Activated T-helper 1 cell treated with Interleukin-2 at 50 U/mL for 16 hours (primary cell): ENCODE results near the gene WT1.
"Not testable (repeated sequence)": the region's sequence is repeated elsewhere in the genome, so short reads cannot be mapped to it uniquely, and the experiment has no call there.

Experiments
- DNase-seq: peaks from one replicate; pipeline ENCODE4 v3.0.0-alpha.2; 2020; ENCODE audit warnings: low read depth

WT1 gene

DNA sequence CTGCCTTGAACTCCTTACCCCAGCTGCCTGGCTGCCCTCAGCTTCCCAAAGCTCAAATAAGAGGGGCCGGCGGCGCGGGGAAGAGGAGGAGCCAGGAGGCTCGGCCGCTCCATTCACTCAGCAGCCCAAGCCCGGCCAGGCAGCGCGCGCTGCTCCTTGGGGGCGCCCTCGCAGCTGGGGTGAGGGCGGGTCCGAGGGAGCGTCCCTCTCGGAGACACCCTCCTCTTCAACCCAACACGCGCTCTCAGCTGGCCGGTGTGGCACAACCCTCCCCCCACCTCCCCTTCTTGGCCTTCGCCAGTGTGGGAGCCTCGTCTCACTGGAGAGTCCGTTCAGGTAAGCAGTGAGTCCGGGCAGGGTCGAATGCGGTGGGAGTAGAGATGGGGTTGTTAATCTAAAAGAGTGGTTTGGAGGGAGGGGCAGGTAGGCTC lies at the start of gene WT1:
TSS of gene WT1 (minus strand) at position 29 of the 431 bp plus-strand sequence.
- no peak for DNase-seq

DNA sequence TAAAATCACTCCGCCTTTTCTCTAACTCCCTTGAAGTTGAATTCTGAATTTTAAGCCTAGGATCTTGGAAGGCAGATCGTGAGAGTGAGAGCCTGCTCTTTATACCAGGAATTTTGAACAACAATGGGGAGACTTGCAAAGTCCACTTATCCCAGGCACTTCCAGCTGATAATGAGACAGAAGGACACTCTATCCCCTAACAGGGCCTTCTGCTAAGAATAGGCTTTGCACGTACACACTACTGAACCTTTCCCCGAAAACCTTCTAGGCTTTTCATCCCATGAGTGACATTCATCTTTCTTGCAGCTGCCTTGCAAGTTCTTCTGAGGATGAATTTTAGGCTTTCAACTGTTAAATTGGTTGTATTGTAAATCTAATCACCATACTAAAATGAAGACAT lies 44.0 kb upstream of the WT1 start:
- no peak for DNase-seq

DNA sequence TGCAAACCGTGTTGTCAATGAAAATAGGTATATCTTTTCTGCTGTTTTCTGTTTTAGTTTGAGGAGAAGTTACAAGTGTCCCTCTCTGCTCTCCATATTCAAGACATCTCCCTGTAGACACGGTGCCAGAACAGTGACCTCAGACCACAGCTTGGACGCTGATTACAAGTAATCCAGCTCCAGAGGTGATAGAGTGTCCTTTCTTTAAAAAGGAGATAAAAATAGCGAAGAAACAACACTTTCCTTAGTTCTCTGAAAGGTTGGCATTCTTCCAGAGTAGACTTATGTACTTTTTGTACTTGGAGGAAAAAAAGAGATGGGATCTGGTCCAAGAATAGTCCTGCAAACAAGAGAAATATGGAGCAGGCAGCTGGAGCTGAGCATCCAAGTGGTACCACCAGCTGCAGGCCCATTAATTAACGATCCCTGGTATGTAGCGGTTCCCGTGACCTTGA lies 43.0 kb upstream of the WT1 start:
- DNase-seq, result no peak

DNA sequence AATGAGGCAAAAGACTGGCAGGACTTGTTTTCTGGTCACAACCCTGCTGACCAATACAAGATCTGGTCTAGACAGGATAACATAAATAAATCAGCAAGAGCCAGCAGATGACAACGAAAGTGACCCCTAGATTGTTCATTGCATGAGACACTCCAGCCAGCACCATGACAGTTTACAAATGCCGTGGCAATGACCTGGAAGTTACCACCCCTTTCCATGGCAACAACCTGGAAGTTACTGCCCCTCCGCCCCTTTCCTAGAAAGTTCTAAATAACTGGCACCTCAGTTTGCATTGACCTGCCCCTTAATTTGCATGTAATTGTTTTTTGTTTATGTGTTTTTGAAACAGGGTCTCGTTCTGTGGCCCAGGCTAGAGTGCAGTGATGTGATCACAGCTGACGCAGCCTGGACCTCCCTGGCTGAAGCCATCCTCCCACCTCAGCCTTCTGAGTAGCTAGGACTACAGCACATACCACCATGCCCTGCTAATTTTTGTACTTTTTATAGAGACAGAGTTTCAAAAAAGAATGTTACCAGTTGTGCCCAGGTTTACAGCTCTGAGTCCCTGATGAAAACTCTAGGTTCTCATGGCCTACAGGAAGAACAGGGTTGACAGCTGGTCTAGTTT lies 38.1 kb upstream of the WT1 start:
- DNase-seq, result no peak

DNA sequence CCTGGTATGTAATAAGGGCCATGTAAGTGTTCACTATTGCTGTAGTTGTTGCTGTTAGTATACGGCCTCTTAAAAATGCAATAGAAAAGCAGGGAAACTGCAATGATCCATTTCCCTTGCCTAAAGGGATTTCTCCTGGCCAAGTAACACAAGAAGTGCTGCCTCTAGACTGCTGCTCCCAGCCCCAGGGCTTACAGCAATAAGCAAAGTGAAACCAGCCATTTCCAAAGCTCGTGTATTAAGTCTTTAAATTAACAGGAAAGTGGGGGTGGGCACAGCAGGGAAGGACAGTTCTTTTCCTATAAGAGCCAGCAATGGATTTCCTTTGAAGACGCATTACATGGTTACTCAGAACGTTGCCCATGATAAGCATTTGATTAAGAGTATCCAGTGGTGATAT lies 36.9 kb upstream of the WT1 start:
- DNase-seq, result no peak

DNA sequence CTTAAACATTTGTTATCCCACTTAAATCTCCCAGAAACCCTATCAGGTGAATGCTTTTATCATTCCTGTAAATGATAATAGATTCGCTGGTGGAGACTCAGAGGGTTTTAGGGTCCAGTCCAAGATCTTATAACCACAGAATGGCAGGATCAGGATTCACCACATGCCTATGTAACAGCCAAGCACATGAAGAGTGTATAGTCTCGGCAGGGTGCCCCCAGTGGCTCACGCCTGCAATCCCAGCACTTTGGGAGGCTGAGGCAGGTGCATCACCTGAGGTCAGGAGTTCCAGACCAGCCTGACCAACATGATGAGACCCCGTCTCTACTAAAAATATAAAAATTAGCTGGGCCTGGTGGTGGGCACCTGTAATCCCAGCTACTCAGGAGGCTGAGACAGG lies 36.2 kb upstream of the WT1 start:
- not testable (repeated sequence) for DNase-seq

DNA sequence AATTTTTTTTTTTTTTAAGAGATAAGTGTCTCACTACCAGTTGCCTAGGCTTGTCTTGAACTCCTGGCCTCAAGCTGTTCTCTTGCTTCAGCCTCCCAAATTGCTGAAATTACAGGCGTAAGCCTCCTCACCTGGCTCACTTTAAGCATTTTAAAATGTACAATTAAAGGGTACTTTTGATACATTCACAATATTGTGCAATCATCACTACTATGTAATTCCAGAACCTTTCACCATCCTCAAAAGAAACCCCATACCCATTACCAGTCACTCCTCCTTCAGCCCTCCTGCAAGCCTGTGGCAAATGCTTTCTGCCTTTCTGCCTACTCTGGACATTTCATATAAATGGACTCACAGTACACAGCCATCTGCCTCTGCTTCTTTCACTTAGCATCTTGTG lies 34.5 kb upstream of the WT1 start:
- no peak for DNase-seq

DNA sequence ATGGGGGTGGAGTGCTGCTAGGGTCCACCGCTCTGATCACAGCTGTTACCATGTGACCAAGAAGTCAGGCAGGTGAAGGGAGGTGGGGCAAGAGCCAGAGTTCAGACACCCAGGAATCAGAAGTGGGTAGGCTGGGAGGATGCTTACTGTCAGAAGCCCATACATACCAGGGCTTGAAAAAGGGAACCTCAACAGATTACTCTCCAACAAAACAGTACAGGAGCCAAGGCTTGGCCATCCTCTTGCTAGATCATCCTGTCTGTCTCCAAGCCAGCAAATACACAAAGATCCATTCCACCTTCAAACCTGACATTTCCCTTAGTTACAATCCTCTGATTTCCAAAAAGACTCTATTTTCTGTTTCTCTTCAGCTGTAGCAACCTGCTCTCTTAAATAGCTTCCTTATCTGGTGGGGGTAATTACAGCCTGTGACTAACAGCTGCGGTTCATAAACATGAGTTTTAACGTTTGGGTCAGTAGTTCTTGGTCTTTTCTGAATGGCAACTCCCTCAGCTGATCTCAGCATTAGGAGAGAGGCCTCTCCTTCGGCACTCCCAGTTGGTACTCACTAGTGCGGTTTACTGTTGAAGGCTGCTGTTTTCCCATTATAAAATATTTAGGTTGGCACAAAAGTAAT lies 31.1 kb upstream of the WT1 start:
- DNase-seq, result no peak

DNA sequence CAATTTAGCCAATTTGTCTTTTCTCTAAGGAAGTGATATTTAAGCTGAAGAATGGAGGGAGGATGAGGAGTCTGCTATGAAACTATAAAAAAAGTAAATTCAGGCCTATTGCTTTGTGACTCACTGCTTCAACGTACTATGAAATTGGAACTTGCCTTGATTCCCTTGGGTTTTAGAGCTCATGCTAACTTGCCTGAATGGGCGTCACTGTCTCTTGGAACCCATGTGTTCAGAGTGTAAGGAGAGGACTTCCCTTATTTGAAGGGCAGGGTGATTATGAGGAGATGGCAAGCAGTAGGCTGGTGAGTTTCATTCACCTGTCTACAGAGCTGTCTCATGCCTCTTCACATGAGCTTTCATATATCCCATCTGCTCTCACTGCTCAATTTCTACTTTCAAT lies 28.7 kb upstream of the WT1 start:
- no peak for DNase-seq

DNA sequence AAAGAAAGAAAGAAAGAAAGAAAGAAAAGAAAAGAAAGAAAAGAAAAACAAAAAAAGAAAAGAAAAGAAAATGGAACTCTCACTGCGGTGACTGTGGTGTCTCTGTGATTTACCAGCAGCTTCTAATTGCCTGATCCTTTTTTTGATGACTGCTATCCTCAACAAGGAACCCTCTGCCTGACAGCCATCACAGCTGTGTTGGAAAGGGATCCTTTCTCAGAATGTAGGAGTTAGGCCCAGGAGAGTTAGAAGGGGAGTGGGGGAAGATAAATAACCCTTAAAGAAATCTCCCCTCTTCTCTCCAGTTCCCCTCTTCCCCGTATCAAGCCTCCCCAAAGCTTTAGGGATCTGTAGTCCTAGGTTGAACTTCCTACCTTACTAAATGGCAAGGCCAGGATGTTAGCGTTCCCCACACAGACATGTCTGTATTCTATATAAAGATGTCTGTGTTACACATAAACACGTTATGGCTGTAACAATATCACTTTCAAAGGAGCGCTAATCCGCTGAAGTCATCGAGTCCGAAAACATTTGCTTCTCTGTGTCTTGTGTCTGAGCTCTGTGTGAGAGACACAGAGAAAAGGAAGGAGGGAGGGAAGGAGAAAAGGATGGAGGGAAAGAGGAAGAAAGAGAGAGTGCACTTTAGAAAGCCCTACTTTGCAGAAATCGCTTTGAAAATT lies 26.8 kb upstream of the WT1 start:
- no peak for DNase-seq

DNA sequence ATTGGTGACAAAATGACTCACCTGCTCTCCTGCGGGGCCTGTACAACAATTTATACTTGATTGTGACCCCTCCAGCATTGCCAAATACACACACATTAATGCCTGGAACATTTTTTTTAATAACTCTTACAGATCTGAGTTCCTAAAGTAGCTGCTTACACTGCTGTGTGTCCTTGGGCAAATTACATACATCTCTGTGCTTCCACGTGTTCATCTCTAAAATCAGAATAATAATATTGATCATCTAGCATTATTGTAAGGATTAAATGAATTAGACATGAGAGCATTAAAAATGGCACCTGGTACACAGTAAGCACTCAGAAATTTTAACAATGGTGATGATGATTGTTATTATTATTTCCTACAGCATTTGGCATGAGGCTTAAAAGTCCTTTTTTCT lies 21.5 kb upstream of the WT1 start:
- no peak for DNase-seq

DNA sequence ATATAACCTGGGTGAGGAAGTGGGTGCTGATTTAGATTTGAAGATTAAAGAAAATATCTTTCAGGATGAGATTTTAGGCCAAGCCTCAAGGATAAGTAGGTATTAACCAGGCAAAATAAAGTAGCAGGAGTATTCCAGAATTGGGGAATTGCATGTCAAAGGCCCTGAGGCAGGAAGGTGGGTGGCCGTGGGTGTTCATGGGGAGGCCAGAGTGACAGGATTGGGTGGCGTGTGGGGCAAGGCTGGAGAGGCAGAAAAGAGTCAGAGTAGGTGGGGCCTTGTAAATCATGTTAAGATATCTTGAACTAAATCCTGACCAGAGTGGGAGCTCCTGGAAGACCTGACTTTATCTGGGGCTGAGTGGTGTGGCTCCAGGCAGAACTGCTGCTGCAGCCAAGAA lies 19.7 kb upstream of the WT1 start:
- no peak for DNase-seq

DNA sequence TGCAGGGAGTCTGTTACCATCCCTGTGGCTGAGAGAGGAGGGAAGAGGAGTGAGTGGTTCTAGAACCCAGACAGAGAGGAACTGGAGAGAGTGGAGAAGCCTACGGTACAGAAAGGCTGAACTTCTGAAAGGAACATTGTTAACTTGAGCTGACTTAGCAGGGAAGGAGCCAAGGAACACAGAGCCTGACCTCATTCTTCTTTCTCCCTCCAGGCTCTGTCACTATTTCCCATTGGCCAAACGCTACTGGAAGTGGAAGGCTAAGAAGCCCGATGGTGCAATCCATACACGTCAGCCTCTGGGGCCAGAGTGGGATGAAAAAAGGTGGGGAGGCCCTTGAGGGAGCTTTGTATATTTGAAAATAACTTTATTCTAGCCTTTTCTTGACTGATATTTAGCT lies 16.5 kb upstream of the WT1 start:
- DNase-seq, result no peak

DNA sequence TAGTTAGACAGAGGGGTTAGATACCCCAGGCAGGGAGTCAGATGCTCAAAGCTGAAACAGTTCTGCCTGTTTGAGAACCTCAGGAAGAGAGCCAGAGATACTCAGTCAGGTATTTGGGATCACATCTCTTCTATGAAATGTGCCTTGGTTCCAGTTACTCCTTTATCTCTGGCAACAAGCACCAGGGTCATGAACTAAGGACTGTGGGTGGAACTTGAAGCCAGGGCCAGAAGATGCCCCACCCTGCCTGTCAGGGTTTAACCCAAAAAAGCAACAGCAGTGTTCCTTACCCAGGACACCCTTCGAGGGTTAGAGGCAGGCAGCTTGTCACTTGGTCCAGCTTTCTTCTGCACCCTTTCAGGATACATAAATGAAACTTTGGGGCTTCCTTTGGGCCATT lies 15.0 kb upstream of the WT1 start:
- no peak for DNase-seq

DNA sequence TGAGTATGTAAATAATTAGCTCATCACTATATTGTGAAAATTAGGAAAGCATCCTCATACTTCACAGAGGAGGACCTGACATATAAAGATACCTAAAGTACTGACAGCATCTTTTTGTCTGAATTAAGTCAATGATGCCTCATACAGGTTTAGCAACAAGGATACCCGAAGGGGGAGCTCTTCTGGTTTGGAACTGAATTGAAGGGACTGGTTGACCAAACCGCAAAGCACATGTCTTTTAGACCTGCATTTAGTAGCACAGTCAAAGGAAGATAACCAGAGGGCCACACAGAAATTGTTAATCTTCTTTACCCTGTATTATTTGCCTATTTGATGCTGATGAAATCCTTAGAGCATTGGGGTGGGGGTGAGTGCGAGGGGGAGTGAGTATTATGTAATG lies 12.9 kb upstream of the WT1 start:
- no peak for DNase-seq

DNA sequence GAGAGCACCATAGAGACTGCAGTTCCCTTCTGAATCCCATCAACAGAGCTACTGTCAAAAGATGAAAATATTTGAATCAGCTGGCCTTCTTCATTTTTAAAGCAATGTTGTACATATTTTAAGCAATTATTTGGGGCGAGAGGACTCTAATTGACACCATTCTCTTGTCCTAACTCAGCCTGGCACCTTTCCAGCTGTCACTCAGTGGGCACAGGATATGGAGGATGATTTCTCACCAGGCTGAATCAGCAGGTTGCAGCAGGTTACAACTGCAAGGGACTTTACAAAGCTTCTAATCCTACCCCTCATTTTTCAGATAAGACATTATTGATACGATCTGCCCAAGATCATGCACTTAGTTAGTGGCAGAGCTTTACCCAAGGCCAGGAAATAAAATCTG lies 11.9 kb upstream of the WT1 start:
- DNase-seq, result no peak

DNA sequence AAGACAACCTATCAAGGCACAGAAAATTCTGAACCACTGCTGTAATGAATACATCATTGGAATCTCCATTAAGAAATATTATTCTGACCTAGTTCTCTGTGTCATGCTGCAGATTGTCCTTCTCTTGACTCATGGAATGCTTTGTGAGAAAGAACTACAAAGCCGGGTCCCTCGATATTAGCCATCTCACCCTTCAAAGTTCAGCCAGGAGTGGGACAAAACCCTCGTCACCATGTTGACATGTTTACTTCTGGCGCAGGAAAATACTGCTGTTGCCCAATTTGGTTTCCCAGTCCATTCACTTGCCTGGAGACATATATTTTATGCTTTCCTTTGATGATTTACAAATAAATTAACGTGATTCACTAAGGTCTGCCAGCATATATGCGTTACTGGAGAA lies 10.9 kb upstream of the WT1 start:
- DNase-seq, result no peak

DNA sequence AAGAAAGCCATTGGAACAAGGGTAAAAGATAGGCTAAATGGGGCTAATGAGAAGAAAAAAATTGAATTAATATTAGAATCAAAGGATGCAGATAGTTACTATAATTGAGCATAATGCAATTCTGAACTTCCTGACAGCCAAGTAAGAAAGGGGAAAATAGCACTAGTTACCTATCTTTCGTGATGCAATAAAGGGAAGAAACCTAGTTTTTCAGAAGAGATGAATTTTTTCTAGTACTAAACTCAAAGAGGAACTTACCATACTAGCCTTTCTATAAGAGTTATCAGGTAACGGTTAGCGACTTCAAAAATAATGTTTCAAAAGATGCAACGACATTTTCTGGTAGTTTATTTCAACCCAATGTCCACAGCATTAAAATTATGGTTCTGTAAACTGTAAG lies 8.8 kb upstream of the WT1 start:
- DNase-seq, result no peak

DNA sequence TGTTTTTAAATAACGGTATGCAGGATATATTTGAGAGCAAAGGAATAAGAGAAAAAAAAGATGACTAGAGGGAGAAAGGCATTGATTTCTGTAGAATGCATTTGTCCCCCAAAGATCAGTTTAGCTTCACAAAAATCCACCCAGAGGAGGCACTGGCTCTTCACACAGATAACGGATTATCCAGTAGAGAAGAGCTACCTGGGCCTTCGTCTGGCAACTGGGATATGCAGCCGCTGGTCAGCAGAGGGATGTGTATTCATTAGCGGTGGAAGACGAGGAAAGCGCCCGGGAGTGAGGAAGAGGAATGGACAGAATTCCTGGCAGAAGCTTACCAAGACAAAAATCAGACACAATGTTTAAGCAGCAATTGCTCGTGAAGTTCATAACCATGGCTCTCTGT lies 5.6 kb upstream of the WT1 start:
- no peak for DNase-seq

DNA sequence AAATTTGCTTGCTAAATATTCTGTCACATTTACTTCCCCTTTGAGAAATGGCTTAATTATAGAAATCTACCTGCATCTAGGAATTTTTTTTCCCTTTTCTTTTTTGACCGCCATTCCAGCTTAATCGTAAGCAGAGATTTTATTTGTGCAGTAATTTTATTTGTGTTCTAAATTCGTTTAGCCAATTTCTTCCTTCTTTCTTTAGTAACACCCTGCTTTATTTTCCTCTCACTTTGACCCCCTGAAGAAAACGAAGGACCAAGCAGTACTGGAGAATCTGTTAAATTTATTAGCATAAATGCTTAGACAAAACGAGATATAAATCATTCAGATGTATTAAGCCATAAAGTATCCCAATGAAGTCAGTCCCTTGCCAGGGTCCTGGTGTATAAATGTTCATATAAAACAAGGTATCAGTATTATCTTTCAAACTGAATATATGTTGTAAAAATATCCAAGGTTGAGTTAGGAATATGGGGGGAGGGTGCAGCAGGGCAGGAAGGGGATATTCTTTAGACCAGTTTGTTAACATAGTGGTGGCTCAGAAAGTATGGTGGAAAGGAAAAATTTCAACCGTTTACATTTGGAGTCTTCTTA lies 5.1 kb upstream of the WT1 start:
- DNase-seq, result no peak

DNA sequence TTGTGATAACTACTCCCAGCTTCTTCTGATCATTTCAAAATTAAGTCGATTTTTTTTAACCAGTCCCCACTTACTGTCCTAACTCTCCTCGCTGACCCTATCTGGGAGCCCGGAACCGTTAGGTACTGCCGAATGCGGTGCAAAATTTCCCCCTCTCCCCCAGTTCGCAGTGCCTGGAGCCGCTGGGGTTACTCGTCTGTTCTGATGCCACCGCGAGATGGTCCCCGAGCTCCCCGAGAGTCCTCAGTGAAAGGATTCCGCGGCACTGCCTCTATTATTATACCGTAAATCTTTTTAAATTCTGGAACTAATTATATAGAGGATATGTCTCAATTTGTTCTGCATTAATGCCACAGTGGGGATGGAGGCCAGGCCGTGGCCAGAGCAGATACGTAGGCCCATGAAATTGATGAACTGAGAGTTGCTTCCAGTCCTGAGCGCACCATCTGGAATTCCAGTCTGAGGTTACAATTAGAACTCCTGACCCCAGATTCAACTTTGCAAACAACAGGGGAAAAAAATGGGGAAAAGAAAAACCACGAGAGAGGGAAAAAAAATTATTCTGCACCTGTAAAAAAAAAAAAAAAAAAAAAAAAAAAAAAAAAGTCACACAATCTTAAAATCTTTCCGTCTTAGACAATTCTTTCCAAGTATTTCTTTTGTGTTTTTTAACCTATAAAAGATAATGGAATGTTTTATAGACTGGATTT lies 4.3 kb upstream of the WT1 start:
- no peak for DNase-seq

DNA sequence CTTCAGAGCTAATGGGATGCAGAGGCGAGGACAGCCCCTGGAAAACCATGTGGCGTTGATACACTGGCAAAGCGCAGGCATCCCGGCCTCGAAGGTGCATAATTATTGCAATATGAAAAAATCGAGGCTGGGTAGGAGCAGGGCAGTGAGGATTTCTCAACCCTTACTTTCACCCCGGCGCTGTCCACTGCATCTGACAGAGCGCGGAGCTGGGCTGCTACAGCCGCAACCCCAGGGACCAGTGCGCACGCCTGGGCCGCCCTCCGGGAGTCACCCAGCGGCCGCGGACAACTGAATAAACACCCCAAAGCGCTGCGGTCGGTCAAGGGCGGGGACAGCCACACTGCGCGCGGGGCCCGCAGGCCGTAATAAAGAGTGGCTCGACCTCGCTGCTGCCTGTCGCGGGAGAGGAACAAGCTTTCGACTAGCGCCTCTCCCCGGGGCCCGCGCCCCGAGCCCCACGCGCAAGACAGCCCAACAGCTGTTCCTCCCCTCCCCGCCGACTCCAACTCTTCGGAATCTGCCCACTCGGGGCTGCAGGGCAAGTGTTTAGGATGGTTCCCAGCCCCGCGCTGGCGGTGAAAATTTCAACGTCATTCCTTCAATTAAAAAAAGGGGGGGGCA lies 3.6 kb upstream of the WT1 start:
- DNase-seq, result no peak
